ENCODE data around the gene CCDC88A.

- TF ChIP-seq EZH2phosphoT487 (IDR thresholded peaks at IDR 0.05; ENCODE audit: low read depth) (no peak), CTCF (IDR thresholded peaks at IDR 0.05; ENCODE audit: low read depth, low read length) (no peak)
These were observed 62.5 kb downstream of the CCDC88A start for GRCh38 chr2:55357164-55357563.

Measured in OCI-LY3 (cell line).